DND-41 (cell line): ENCODE data around the gene FARP1.

ENCODE experiments used
- EZH2 ChIP-seq: IDR thresholded peaks from 3 replicates; pipeline ENCODE4 v1.6.1; 2012; ENCODE audit warnings: borderline replicate concordance, low read depth, mild to moderate bottlenecking, moderate library complexity, low read length, inconsistent platforms; ENCODE audit not compliant: severe bottlenecking
- TF ChIP-seq, protein P1 (sequence below): IDR thresholded peaks from 2 replicates; pipeline ENCODE4 v1.5.1; 2012; ENCODE audit warnings: borderline replicate concordance, low read length, moderate library complexity, mild to moderate bottlenecking; ENCODE audit not compliant: poor library complexity, severe bottlenecking; ENCODE audit errors: extremely low read depth

- no peak for TF ChIP-seq EZH2
- TF ChIP-seq, protein P1, sequence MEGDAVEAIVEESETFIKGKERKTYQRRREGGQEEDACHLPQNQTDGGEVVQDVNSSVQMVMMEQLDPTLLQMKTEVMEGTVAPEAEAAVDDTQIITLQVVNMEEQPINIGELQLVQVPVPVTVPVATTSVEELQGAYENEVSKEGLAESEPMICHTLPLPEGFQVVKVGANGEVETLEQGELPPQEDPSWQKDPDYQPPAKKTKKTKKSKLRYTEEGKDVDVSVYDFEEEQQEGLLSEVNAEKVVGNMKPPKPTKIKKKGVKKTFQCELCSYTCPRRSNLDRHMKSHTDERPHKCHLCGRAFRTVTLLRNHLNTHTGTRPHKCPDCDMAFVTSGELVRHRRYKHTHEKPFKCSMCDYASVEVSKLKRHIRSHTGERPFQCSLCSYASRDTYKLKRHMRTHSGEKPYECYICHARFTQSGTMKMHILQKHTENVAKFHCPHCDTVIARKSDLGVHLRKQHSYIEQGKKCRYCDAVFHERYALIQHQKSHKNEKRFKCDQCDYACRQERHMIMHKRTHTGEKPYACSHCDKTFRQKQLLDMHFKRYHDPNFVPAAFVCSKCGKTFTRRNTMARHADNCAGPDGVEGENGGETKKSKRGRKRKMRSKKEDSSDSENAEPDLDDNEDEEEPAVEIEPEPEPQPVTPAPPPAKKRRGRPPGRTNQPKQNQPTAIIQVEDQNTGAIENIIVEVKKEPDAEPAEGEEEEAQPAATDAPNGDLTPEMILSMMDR, result no peak
These were observed 47.1 kb downstream of the FARP1 start for GRCh38 chr13:98189841-98190505.
